LNCAP (cell line): Measurements from ENCODE around the gene LSM12.

Experiments
- CTCF ChIP-seq: fragments of 450-650 bp; IDR thresholded peaks from 2 replicates; pipeline ENCODE4 v1.5.1; 2017; ENCODE audit warnings: mild to moderate bottlenecking

The LSM12 gene

GRCh38 chr17:44102849-44103622 is 36.6 kb upstream of the LSM12 start:
- TF ChIP-seq CTCF, result no peak

- no peak for TF ChIP-seq CTCF
These were observed 30.9 kb upstream of the LSM12 start for GRCh38 chr17:44097110-44097958.

- no peak for TF ChIP-seq CTCF
These were observed 29.4 kb upstream of the LSM12 start for GRCh38 chr17:44095647-44096496.

- TF ChIP-seq CTCF, result no peak
These were observed 28.8 kb upstream of the LSM12 start for GRCh38 chr17:44095388-44095646.

- TF ChIP-seq CTCF, result no peak
These were observed 28.4 kb upstream of the LSM12 start for GRCh38 chr17:44094701-44095387.

- no peak for TF ChIP-seq CTCF
These were observed 26.9 kb upstream of the LSM12 start for GRCh38 chr17:44093231-44093900.
